ENCODE measurements around the gene FOXC1. TPM values are rescaled to one million over a fixed set of nuclear protein-coding genes. Genes with fewer than 3 reads are reported as not detected.

FOXC1 gene
- polyA plus RNA-seq, 1 donor from 2014 or later = 0.09 TPM

- Histone ChIP-seq H3K36me3 (ENCODE audit: insufficient read depth, low read length) (no peaks in the 10 kb centered on the region), H3K9me2 (ENCODE audit: insufficient read depth, low read length) (no peaks in the 10 kb centered on the region), H3F3A (ENCODE audit: insufficient read depth, low read length, poor library complexity, severe bottlenecking) (no peaks in the 10 kb centered on the region), H3K4me3 (ENCODE audit: low read length) (no peak overlapping the region), H4K20me1 (ENCODE audit: insufficient read depth) (no peaks in the 10 kb centered on the region), H3K9me3 (ENCODE audit: low read length) (no peaks in the 10 kb centered on the region), H3K4me2 (ENCODE audit: low read length) (no peak overlapping the region), H3K27ac (ENCODE audit: low read length) (no peak overlapping the region), H3K79me2 (replicated peaks; ENCODE audit: insufficient read depth, low read length) (no peaks in the 10 kb centered on the region), H3K9ac (ENCODE audit: low read length) (no peak overlapping the region), H3K27me3 (ENCODE audit: insufficient read depth, low read depth, low read length) (no peaks in the 10 kb centered on the region), H2AFZ (ENCODE audit: low read depth, low read length) (no peak overlapping the region)
- TF ChIP-seq TAF1 (IDR thresholded peaks at IDR 0.05; ENCODE audit: low read depth) (no peak), EZH2 (IDR thresholded peaks at IDR 0.05; ENCODE audit: borderline replicate concordance, insufficient read depth, low read length, poor library complexity, severe bottlenecking) (no peak), REST (IDR thresholded peaks at IDR 0.05; ENCODE audit: borderline replicate concordance) (no peak), EP300 (conservative IDR thresholded peaks at IDR 0.05; ENCODE audit: poor library complexity, severe bottlenecking) (no peak), SMC3 (conservative IDR thresholded peaks at IDR 0.05; ENCODE audit: poor library complexity) (no peak), MXI1 (conservative IDR thresholded peaks at IDR 0.05; ENCODE audit: poor library complexity, severe bottlenecking) (no peak), POLR2AphosphoS5 (IDR thresholded peaks at IDR 0.05) (no peak), RAD21 (conservative IDR thresholded peaks at IDR 0.05) (no peak), CTCF (IDR thresholded peaks at IDR 0.05; ENCODE audit: poor library complexity, severe bottlenecking) (no peak)
These were observed 43.1 kb downstream of the FOXC1 start for GRCh38 chr6:1652842-1653241.

GRCh38 chr6:1654054-1654453 is 44.3 kb downstream of the FOXC1 start:
- Histone ChIP-seq H3K27me3 (ENCODE audit: insufficient read depth, low read depth, low read length) (no peaks in the 10 kb centered on the region), H3K4me2 (ENCODE audit: low read length) (no peak overlapping the region), H3K27ac (ENCODE audit: low read length) (no peak overlapping the region), H3K9me2 (ENCODE audit: insufficient read depth, low read length) (no peaks in the 10 kb centered on the region), H3K9ac (ENCODE audit: low read length) (no peak overlapping the region), H3K9me3 (ENCODE audit: low read length) (no peaks in the 10 kb centered on the region), H3K4me3 (ENCODE audit: low read length) (no peak overlapping the region), H3F3A (ENCODE audit: insufficient read depth, low read length, poor library complexity, severe bottlenecking) (no peaks in the 10 kb centered on the region), H3K36me3 (ENCODE audit: insufficient read depth, low read length) (no peaks in the 10 kb centered on the region), H4K20me1 (ENCODE audit: insufficient read depth) (no peaks in the 10 kb centered on the region), H2AFZ (ENCODE audit: low read depth, low read length) (no peak overlapping the region), H3K79me2 (replicated peaks; ENCODE audit: insufficient read depth, low read length) (no peaks in the 10 kb centered on the region)
- TF ChIP-seq EZH2 (IDR thresholded peaks at IDR 0.05; ENCODE audit: borderline replicate concordance, insufficient read depth, low read length, poor library complexity, severe bottlenecking) (no peak), POLR2AphosphoS5 (IDR thresholded peaks at IDR 0.05) (no peak), TAF1 (IDR thresholded peaks at IDR 0.05; ENCODE audit: low read depth) (no peak), EP300 (conservative IDR thresholded peaks at IDR 0.05; ENCODE audit: poor library complexity, severe bottlenecking) (no peak), CTCF (IDR thresholded peaks at IDR 0.05; ENCODE audit: poor library complexity, severe bottlenecking) (no peak), RAD21 (conservative IDR thresholded peaks at IDR 0.05) (no peak), MXI1 (conservative IDR thresholded peaks at IDR 0.05; ENCODE audit: poor library complexity, severe bottlenecking) (no peak), REST (IDR thresholded peaks at IDR 0.05; ENCODE audit: borderline replicate concordance) (no peak), SMC3 (conservative IDR thresholded peaks at IDR 0.05; ENCODE audit: poor library complexity) (no peak)

Data from neural cell (in vitro differentiated cells).